Spinal cord (tissue), 10 donors: ENCODE data around the gene OSBPL7. TPM values are rescaled to one million over a fixed set of nuclear protein-coding genes. Genes with fewer than 3 reads are reported as not detected.
A peak's percentile ranks its signal among the peaks of the same experiment; 100 is the strongest.

Experiments
- DNase-seq, 6 donors: peaks; one replicate each; pipeline versions ENCODE4 v3.0.0 to v3.0.0-alpha.2; 2013 to 2015; ENCODE audit warnings: low spot score in 6 of 6, low read depth in 4 of 6
- H3K27ac ChIP-seq: one replicate; pipeline ENCODE4 v1.5.1; 2013; ENCODE audit warnings: low read depth, low read length, control low read depth
- H3K27me3 ChIP-seq: one replicate; pipeline ENCODE4 v1.6.1; 2013; ENCODE audit warnings: low read length; ENCODE audit not compliant: control insufficient read depth, insufficient read depth
- H3K36me3 ChIP-seq: one replicate; pipeline ENCODE4 v1.6.1; 2013; ENCODE audit warnings: low read length; ENCODE audit not compliant: control insufficient read depth, insufficient read depth
- H3K4me1 ChIP-seq: one replicate; pipeline ENCODE4 v1.6.1; 2013; ENCODE audit warnings: low read length; ENCODE audit not compliant: control insufficient read depth, insufficient read depth
- H3K4me3 ChIP-seq: one replicate; pipeline ENCODE4 v1.5.1; 2013; ENCODE audit warnings: low read depth, low read length, control low read depth
- H3K9me3 ChIP-seq: one replicate; pipeline ENCODE4 v1.6.1; 2013; ENCODE audit warnings: low read length; ENCODE audit not compliant: control insufficient read depth, insufficient read depth
- WGBS: methylation state at CpG from one replicate; pipeline ENCODE4 v1.1.5; 2013; ENCODE audit warnings: missing lambda C conversion rate; ENCODE audit not compliant: insufficient coverage; 5-methylcytosine and 5-hydroxymethylcytosine counted together
- polyA plus RNA-seq, 2 donors: library from polyadenylated mRNA; unstranded; fragments of 120-200 nt; gene quantifications; one replicate each; pipeline ENCODE4 v1.2.1, GENCODE V29; 2013; ENCODE audit not compliant: insufficient read length in 2 of 2
- total RNA-seq, 2 donors: library from RNA; depleted of rRNA in 1 of 2; stranded (reverse); fragments of 120-200 nt in 1 of 2; fragments of >200 nt in 1 of 2; gene quantifications; one replicate each; pipeline versions ENCODE4 v1.2.3 to v1.2.4, GENCODE V29; 2013 to 2014
- donor health status: healthy.

Gene OSBPL7
- total and polyA plus RNA-seq, 4 donors = 7.1 to 25.6 (median 17.8) TPM

- no peak overlapping the region for H3K4me3 ChIP-seq
- no peak for DNase-seq
- H3K4me1 ChIP-seq = no peaks in the 10 kb centered on the region
- peaks cover 11% of the 10 kb centered on the region for H3K27me3 ChIP-seq
- H3K9me3 ChIP-seq = no peaks in the 10 kb centered on the region
- no peak overlapping the region for H3K27ac ChIP-seq
- H3K36me3 ChIP-seq = peaks cover 9% of the 10 kb centered on the region
- 19% methylated on average over 2 of the region's 6 CpGs for WGBS
These were observed 19.7 kb downstream of the OSBPL7 start for GRCh38 chr17:47801906-47802305.

- H3K27me3 ChIP-seq = peaks cover 11% of the 10 kb centered on the region
These were observed 20.3 kb downstream of the OSBPL7 start for GRCh38 chr17:47801176-47801765.

GRCh38 chr17:47800686-47801085 is 20.9 kb downstream of the OSBPL7 start:
- H3K9me3 ChIP-seq = no peaks in the 10 kb centered on the region
- H3K4me3 ChIP-seq = no peak overlapping the region
- 80% methylated on average over 11 of the region's 12 CpGs for WGBS
- H3K27me3 ChIP-seq = peaks cover 11% of the 10 kb centered on the region
- DNase-seq = no peak
- no peak overlapping the region for H3K27ac ChIP-seq
- H3K36me3 ChIP-seq = no peaks in the 10 kb centered on the region
- H3K4me1 ChIP-seq = no peaks in the 10 kb centered on the region

More at GRCh38 chr17:47801176-47801765, 20.3 kb downstream of the OSBPL7 start:
- H3K4me3 ChIP-seq = no peak overlapping the region
- H3K36me3 ChIP-seq = peaks cover 3% of the 10 kb centered on the region
- no peaks in the 10 kb centered on the region for H3K4me1 ChIP-seq
- no peaks in the 10 kb centered on the region for H3K9me3 ChIP-seq
- WGBS = 100% methylated on average over 1 of the region's 4 CpGs
- H3K27ac ChIP-seq = no peak overlapping the region
- DNase-seq = no peak

DNA sequence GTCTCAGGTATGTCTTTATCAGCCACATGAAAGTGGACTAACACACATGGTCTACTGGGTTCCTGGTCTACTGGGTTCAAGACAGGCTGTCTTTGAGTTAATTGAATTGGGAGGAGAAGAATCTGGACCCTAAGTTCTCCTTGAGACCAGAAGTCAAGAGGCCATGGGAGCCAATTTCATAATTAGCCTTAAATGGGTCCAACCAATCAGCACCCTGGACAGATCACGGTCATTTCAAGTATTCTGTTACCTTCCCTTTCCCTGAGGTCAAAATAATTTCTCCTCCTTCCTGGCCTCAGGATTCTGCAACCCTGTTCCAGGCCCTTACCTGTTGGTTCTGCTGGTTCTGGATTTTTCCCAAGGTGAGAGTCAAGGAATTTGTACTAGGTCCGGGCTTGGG is 23.8 kb downstream of the OSBPL7 start:
- Histone ChIP-seq H3K27me3 (peaks cover 30% of the 10 kb centered on the region), H3K4me1 (no peaks in the 10 kb centered on the region), H3K4me3 (no peak overlapping the region), H3K9me3 (no peaks in the 10 kb centered on the region), H3K36me3 (no peaks in the 10 kb centered on the region), H3K27ac (no peak overlapping the region)
- WGBS = no CpG with 5 or more reads among the region's 2 CpGs
- DNase-seq = no peak

DNA sequence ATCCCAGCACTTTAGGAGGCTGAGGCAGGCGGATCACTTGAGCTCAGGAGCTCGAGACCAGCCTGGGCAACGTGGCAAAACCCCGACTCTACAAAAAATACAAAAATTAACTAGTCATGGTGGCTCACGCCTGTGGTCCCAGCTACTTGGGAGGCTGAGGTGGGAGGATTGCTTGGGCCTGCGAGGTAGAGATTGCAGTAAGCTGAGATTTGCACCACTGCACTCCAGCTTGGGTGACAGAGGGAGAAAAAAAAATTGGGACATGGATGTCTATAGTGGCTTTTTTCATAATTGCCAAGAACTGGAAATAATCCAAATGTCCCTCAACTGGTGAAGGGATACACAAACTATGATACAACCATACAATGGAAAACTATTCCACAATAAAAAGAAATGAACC is 28.6 kb downstream of the OSBPL7 start:
- Histone ChIP-seq H3K27ac (no peak overlapping the region), H3K4me3 (no peak overlapping the region), H3K9me3 (no peaks in the 10 kb centered on the region), H3K4me1 (peaks cover 8% of the 10 kb centered on the region), H3K36me3 (no peaks in the 10 kb centered on the region), H3K27me3 (peaks cover 53% of the 10 kb centered on the region)
- DNase-seq = no peak
- 80% methylated on average over 1 of the region's 6 CpGs for WGBS

GRCh38 chr17:47792457-47792856 is 29.1 kb downstream of the OSBPL7 start:
- WGBS = no CpG with 5 or more reads among the region's 1 CpG
- peaks cover 8% of the 10 kb centered on the region for H3K4me1 ChIP-seq
- no peaks in the 10 kb centered on the region for H3K9me3 ChIP-seq
- H3K36me3 ChIP-seq = no peaks in the 10 kb centered on the region
- no peak overlapping the region for H3K27ac ChIP-seq
- H3K4me3 ChIP-seq = no peak overlapping the region
- peaks cover 56% of the 10 kb centered on the region for H3K27me3 ChIP-seq
- no peak for DNase-seq

- H3K27me3 ChIP-seq = peaks cover 59% of the 10 kb centered on the region
- DNase-seq = peak in 1 of 6 donors; percentile 16
- WGBS = no CpG with 5 or more reads among the region's 3 CpGs
- H3K4me1 ChIP-seq = peaks cover 8% of the 10 kb centered on the region
- H3K36me3 ChIP-seq = no peaks in the 10 kb centered on the region
- no peak overlapping the region for H3K4me3 ChIP-seq
- H3K27ac ChIP-seq = peak overlapping the region; percentile 37
- no peaks in the 10 kb centered on the region for H3K9me3 ChIP-seq
These were observed 30.6 kb downstream of the OSBPL7 start for GRCh38 chr17:47791025-47791424.

GRCh38 chr17:47789611-47790561 is 31.7 kb downstream of the OSBPL7 start:
- under 1% methylated on average over 67 of the region's 70 CpGs for WGBS
- Histone ChIP-seq H3K27me3 (peaks cover 63% of the 10 kb centered on the region), H3K4me3 (peak overlapping the region; percentile 38), H3K27ac (peak overlapping the region; percentile 37), H3K9me3 (no peaks in the 10 kb centered on the region), H3K36me3 (no peaks in the 10 kb centered on the region), H3K4me1 (peaks cover 8% of the 10 kb centered on the region)
- DNase-seq = peak in 3 of 6 donors; percentile 25 to 81 (median 75)

DNA sequence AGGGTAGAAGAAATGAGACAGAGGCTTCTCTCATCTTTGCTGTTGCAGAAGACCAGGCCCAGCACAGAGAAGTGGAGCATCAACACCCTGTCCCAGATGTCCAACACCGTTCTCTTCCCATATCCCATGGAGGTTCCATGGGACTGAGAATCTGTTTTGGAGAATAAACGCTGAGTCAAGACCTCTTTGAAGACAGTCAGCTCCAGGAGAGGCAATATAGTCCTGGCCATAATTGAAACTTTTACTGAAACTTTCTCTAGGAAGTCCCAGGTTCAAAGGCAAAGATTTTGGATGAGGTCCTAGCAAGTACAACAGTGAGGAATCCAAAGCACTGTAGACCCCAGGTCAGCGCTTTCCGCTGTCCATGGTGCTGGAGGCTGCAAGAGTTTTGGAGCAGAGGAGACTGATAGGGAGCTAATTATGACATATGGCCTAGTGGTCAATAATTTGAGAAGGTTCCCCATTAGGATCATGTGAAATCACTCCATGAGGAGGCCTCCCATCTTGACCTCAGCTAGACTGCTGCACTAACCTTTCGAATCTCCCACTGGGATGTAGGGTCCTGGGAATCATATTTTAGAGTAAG is 36.0 kb downstream of the OSBPL7 start:
- 80% methylated on average over 1 of the region's 5 CpGs for WGBS
- H3K27ac ChIP-seq = no peak overlapping the region
- H3K9me3 ChIP-seq = no peaks in the 10 kb centered on the region
- H3K27me3 ChIP-seq = peaks cover 44% of the 10 kb centered on the region
- no peaks in the 10 kb centered on the region for H3K36me3 ChIP-seq
- DNase-seq = peak in 1 of 6 donors; percentile 49
- peaks cover 8% of the 10 kb centered on the region for H3K4me1 ChIP-seq
- H3K4me3 ChIP-seq = no peak overlapping the region
